GM12878 (cell line): ENCODE results near the gene CHD6. TPM values are rescaled to one million over a fixed set of nuclear protein-coding genes. Genes with fewer than 3 reads are reported as not detected.

Source experiments
- ATAC-seq: fragments of 200-7000 bp; cut with Tn5 transposase; 3 replicates; pipeline ENCODE4 v1.9.1; 2020; ENCODE audit warnings: mild to moderate bottlenecking, moderate library complexity
- BruUV-seq: library from RNA; stranded (reverse); fragments of 400-500 nt; replicated peaks from 2 replicates; lab custom pipeline; 2021; lab: Mats Ljungman, UMichigan
- CTCF ChIA-PET: fragments of 300-600 bp; sonication (Branson Sonifier 250); formaldehyde crosslinking; extraction: SDS; loops from one replicate; lab custom pipeline; 2021; ENCODE audit warnings: inconsistent platforms; lab: Yijun Ruan, JAX
- POLR2A ChIA-PET: fragments of 350-600 bp; formaldehyde crosslinking; extraction: SDS; loops from one replicate; lab custom pipeline; 2021; ENCODE audit warnings: inconsistent platforms; lab: Charles Lee
- RAD21 ChIA-PET: fragments of 300-600 bp; sonication (Branson Sonifier 250); formaldehyde crosslinking; loops from one replicate; lab custom pipeline; 2023; ENCODE audit warnings: antibody characterized with exemption; ENCODE audit not compliant: unreplicated experiment; lab: Charles Lee
- SMC1A ChIA-PET: fragments of 300-600 bp; sonication (Branson Sonifier 250); formaldehyde crosslinking; loops from one replicate; lab custom pipeline; 2023; ENCODE audit not compliant: unreplicated experiment, uncharacterized antibody; lab: Charles Lee
- DNase-seq: peaks from one replicate; pipeline ENCODE4 v3.0.0-alpha.2; 2011; ENCODE audit warnings: low read depth, low spot score
- FAIRE-seq: peaks from 3 replicates; lab custom pipeline; 2011; peaks lifted over from hg19 to GRCh38; lab: Jason Lieb, UNC
- H2AFZ ChIP-seq: 2 replicates; pipeline ENCODE4 v1.6.0; 2011; ENCODE audit warnings: low read depth, low read length, control low read depth; ENCODE audit not compliant: control insufficient read depth
- H3K27ac ChIP-seq: 2 replicates; pipeline ENCODE4 v1.5.1; 2011; ENCODE audit warnings: control low read depth; ENCODE audit not compliant: control insufficient read depth, insufficient read depth
- H3K27me3 ChIP-seq, 2 experiments: replicated peaks in 1 of 2; 2 replicates each; pipeline versions ENCODE4 v1.6.0 to v1.6.1; 2011; ENCODE audit warnings: low read length in 1 of 2; ENCODE audit not compliant: control insufficient read depth in 2 of 2, insufficient read depth in 2 of 2
- H3K36me3 ChIP-seq, 2 experiments: 2 replicates each; pipeline ENCODE4 v1.5.1; 2011; ENCODE audit warnings: low read length in 1 of 2; ENCODE audit not compliant: control insufficient read depth in 2 of 2, insufficient read depth in 2 of 2
- H3K4me1 ChIP-seq: 2 replicates; pipeline ENCODE4 v1.6.1; 2011; ENCODE audit warnings: mild to moderate bottlenecking, low read length, moderate library complexity, mixed read lengths; ENCODE audit not compliant: control insufficient read depth, insufficient read depth
- H3K4me2 ChIP-seq: 2 replicates; pipeline ENCODE4 v1.6.0; 2011; ENCODE audit warnings: control low read depth; ENCODE audit not compliant: control insufficient read depth, insufficient read depth
- H3K4me3 ChIP-seq: fragments of 200-600 bp; sonication (generic); 2 replicates; pipeline ENCODE4 v1.5.1; 2016
- H3K79me2 ChIP-seq: 2 replicates; pipeline ENCODE4 v1.6.0; 2011; ENCODE audit warnings: low read length; ENCODE audit not compliant: control insufficient read depth, insufficient read depth
- H3K9ac ChIP-seq: 2 replicates; pipeline ENCODE4 v1.8.0; 2011; ENCODE audit warnings: low read length, control low read depth, mixed read lengths; ENCODE audit not compliant: control insufficient read depth, insufficient read depth
- H3K9me3 ChIP-seq: replicated peaks from 3 replicates; pipeline ENCODE4 v1.5.1; 2011; ENCODE audit warnings: mild to moderate bottlenecking, low read length; ENCODE audit not compliant: control insufficient read depth, insufficient read depth
- H4K20me1 ChIP-seq: 2 replicates; pipeline ENCODE4 v1.6.0; 2011; ENCODE audit not compliant: control insufficient read depth, insufficient read depth
- ATF2 ChIP-seq: IDR thresholded peaks from 2 replicates; pipeline ENCODE4 v1.6.1; 2012; ENCODE audit warnings: low read length, inconsistent platforms
- BACH1 ChIP-seq: fragments of 450-650 bp; IDR thresholded peaks from 2 replicates; pipeline ENCODE4 v1.6.1; 2017; ENCODE audit warnings: mild to moderate bottlenecking, borderline replicate concordance
- BMI1 ChIP-seq: fragments of 450-650 bp; IDR thresholded peaks from 2 replicates; pipeline ENCODE4 v1.6.1; 2016; ENCODE audit warnings: mild to moderate bottlenecking, moderate library complexity, borderline replicate concordance
- CREM ChIP-seq: IDR thresholded peaks from 2 replicates; pipeline ENCODE4 v1.6.1; 2014; ENCODE audit warnings: antibody characterized with exemption, low read depth
- EGR1 ChIP-seq, 2 experiments: IDR thresholded peaks; 1 replicate in 1 of 2; 2 replicates in 1 of 2; pipeline ENCODE4 v1.6.1; 2011 to 2012; ENCODE audit warnings: low read depth in 2 of 2, low read length in 2 of 2, borderline replicate concordance in 1 of 2, mild to moderate bottlenecking in 1 of 2, moderate library complexity in 1 of 2
- JUNB ChIP-seq: IDR thresholded peaks from 2 replicates; pipeline ENCODE4 v1.6.1; 2016; ENCODE audit warnings: antibody characterized with exemption, mild to moderate bottlenecking
- MEF2B ChIP-seq: fragments of 450-650 bp; IDR thresholded peaks from 2 replicates; pipeline ENCODE4 v1.6.1; 2018; ENCODE audit warnings: mild to moderate bottlenecking, moderate library complexity; ENCODE audit not compliant: partially characterized antibody, poor library complexity, severe bottlenecking
- RELB ChIP-seq: fragments of 450-650 bp; IDR thresholded peaks from 2 replicates; pipeline ENCODE4 v1.6.1; 2017; ENCODE audit warnings: low read depth, mild to moderate bottlenecking, moderate library complexity
- RUNX3 ChIP-seq: IDR thresholded peaks from 2 replicates; pipeline ENCODE4 v1.6.1; 2012; ENCODE audit warnings: low read length, inconsistent platforms
- TBL1XR1 ChIP-seq: IDR thresholded peaks from 2 replicates; pipeline ENCODE4 v1.6.1; 2012; ENCODE audit warnings: low read depth, low read length, improper control_type of control experiment
- TCF12 ChIP-seq: IDR thresholded peaks from 2 replicates; pipeline ENCODE4 v1.6.1; 2011; ENCODE audit warnings: low read depth, mild to moderate bottlenecking, low read length
- ZNF687 ChIP-seq: fragments of 450-650 bp; IDR thresholded peaks from 2 replicates; pipeline ENCODE4 v1.6.1; 2017; ENCODE audit warnings: mild to moderate bottlenecking, moderate library complexity
- WGBS: methylation state at CpG from one replicate; pipeline ENCODE4 v1.1.6; 2016; ENCODE audit warnings: low lambda C conversion rate; ENCODE audit not compliant: insufficient replicate concordance, insufficient coverage; ENCODE audit errors: missing lambda C conversion rate; 5-methylcytosine and 5-hydroxymethylcytosine counted together
- in situ Hi-C: fragments of 300-500 bp; cut with MboI; formaldehyde crosslinking; loops from 9 replicates; pipeline ENCODE4 v1.14.3; 2018; ENCODE audit warnings: mixed read lengths
- intact Hi-C: fragments of 100-400 bp; cut with micrococcal nuclease; formaldehyde crosslinking; loops from one replicate; pipeline ENCODE4 v1.14.2; 2022; ENCODE audit not compliant: unreplicated experiment
- polyA plus RNA-seq, 11 experiments: library from polyadenylated mRNA; depleted of rRNA in 4 of 11; unstranded in 6 of 11; stranded (reverse) in 5 of 11; fragments of >200 nt; fragmentation: Nextera tagmentation in 4 of 11; fragmentation: Illumina TruSeq in 1 of 11; extraction: Ambion mirVana in 4 of 11; extraction: Trizol in 1 of 11; gene quantifications; 1 replicate in 1 of 11; 2 replicates in 10 of 11; pipeline versions ENCODE4 v1.2.1 to v1.2.3, GENCODE V29; 2011 to 2016; ENCODE audit warnings: inconsistent platforms in 2 of 11, missing spikeins in 2 of 11, low read depth in 1 of 11
- total RNA-seq, 4 experiments: library from RNA; depleted of rRNA in 3 of 4; stranded (reverse); fragments of >200 nt in 3 of 4; fragmentation: Illumina TruSeq in 1 of 4; extraction: Trizol in 1 of 4; gene quantifications; 2 replicates each; pipeline versions ENCODE4 v1.2.1 to v1.2.3, GENCODE V29; 2013 to 2021

CHD6 gene
- total and polyA plus RNA-seq, 10 of the 15 experiments (the other 5 are each of a cell fraction or from before 2014, with no cell fraction given), result 4.3 to 25.5 (median 17.1) TPM

GRCh38 chr20:41587523-41587922 lies 30.7 kb downstream of the CHD6 start (continued):
- no peak for TF ChIP-seq ATF2
- TF ChIP-seq JUNB, result peak; percentile 70
- peak; percentile 61; the same call in 1 of the 2 replicates for TF ChIP-seq CREM
- TF ChIP-seq BACH1, result no peak
- peak; percentile 60 for TF ChIP-seq RUNX3
- no peak for TF ChIP-seq MEF2B
- no peak for TF ChIP-seq RELB

- Histone ChIP-seq H3K9me3 (peaks cover 2% of the 10 kb centered on the region), H2AFZ (no peak overlapping the region), H3K27me3 (no peaks in the 10 kb centered on the region), H3K4me3 (no peak overlapping the region), H3K27ac (no peak overlapping the region), H4K20me1 (no peaks in the 10 kb centered on the region), H3K79me2 (no peaks in the 10 kb centered on the region; the same call in 1 of the 2 replicates), H3K4me2 (no peak overlapping the region), H3K9ac (no peak overlapping the region), H3K4me1 (no peaks in the 10 kb centered on the region), H3K36me3 (no peaks in the 10 kb centered on the region)
- ChIA-PET CTCF (interaction anchor here (0.6 kb wide), 1 partner anchor 283 kb away, joined by 3 read pairs; no protein-coding TSS in a partner anchor), RAD21 (interaction anchor here (0.6 kb wide), 1 partner anchor 555 kb away, joined by 3 read pairs; no protein-coding TSS in a partner anchor), POLR2A (no interaction called here), SMC1A (interaction anchor here (0.6 to 1.1 kb wide), 3 partner anchors 14 to 19 kb away, joined by 3 to 6 read pairs (median 3); no protein-coding TSS in a partner anchor)
- intact Hi-C loops, result no loop called here
- no peak for DNase-seq
- no peak for FAIRE-seq
- in situ Hi-C loops, result no loop called here
- no peak for TF ChIP-seq BMI1
- no peak for TF ChIP-seq EGR1 (IDR thresholded peaks at IDR 0.05; ENCODE audit: borderline replicate concordance in 1 of 2, low read depth in 2 of 2, low read length in 2 of 2)
- no peak for TF ChIP-seq ZNF687
- no peak for TF ChIP-seq TCF12
- no peak for TF ChIP-seq TBL1XR1
- 96% methylated on average over 1 of the region's 1 CpG for whole genome bisulfite sequencing
- no TSS peak for BruUV-seq
- ATAC-seq, result no peak
Observed at GRCh38 chr20:41586772-41587171, 31.4 kb downstream of the CHD6 start.
